ENCODE measurements around the gene FGFR2.

The FGFR2 gene

GRCh38 chr10:121616291-121616690 is 18.0 kb upstream of the FGFR2 start:
- DNase-seq: no peak
- Mint-ChIP-seq H3K4me1 (ENCODE audit: low read depth) (no peaks in the 10 kb centered on the region), H3K27ac (no peak overlapping the region), H3K9me3 (no peaks in the 10 kb centered on the region), H3K4me3 (no peak overlapping the region), H3K27me3 (peaks cover 18% of the 10 kb centered on the region), H3K36me3 (ENCODE audit: low read depth) (no peaks in the 10 kb centered on the region)

- Mint-ChIP-seq H3K9me3 (no peaks in the 10 kb centered on the region), H3K36me3 (ENCODE audit: low read depth) (no peaks in the 10 kb centered on the region), H3K4me3 (no peak overlapping the region), H3K27ac (no peak overlapping the region), H3K4me1 (ENCODE audit: low read depth) (no peaks in the 10 kb centered on the region), H3K27me3 (peaks cover 20% of the 10 kb centered on the region)
- DNase-seq: no peak
Observed at GRCh38 chr10:121615836-121616235, 17.6 kb upstream of the FGFR2 start.

GRCh38 chr10:121615435-121615793 is 17.2 kb upstream of the FGFR2 start:
- no peak for DNase-seq
- Mint-ChIP-seq H3K9me3 (no peaks in the 10 kb centered on the region), H3K36me3 (ENCODE audit: low read depth) (no peaks in the 10 kb centered on the region), H3K27me3 (peaks cover 23% of the 10 kb centered on the region), H3K4me1 (ENCODE audit: low read depth) (no peaks in the 10 kb centered on the region), H3K4me3 (no peak overlapping the region), H3K27ac (no peak overlapping the region)

GRCh38 chr10:121614613-121615434 is 16.6 kb upstream of the FGFR2 start:
- Mint-ChIP-seq H3K4me1 (ENCODE audit: low read depth) (no peaks in the 10 kb centered on the region), H3K9me3 (no peaks in the 10 kb centered on the region), H3K27ac (no peak overlapping the region), H3K4me3 (no peak overlapping the region), H3K27me3 (peaks cover 29% of the 10 kb centered on the region), H3K36me3 (ENCODE audit: low read depth) (no peaks in the 10 kb centered on the region)
- no peak for DNase-seq

GRCh38 chr10:121613456-121613855 is 15.2 kb upstream of the FGFR2 start:
- Mint-ChIP-seq H3K9me3 (no peaks in the 10 kb centered on the region), H3K4me1 (ENCODE audit: low read depth) (no peaks in the 10 kb centered on the region), H3K27me3 (peaks cover 36% of the 10 kb centered on the region), H3K27ac (no peak overlapping the region), H3K4me3 (no peak overlapping the region), H3K36me3 (ENCODE audit: low read depth) (no peaks in the 10 kb centered on the region)
- DNase-seq: no peak

GRCh38 chr10:121611393-121612159 is 13.3 kb upstream of the FGFR2 start:
- H3K4me3 Mint-ChIP-seq: no peak overlapping the region
- DNase-seq: no peak
- peaks cover 49% of the 10 kb centered on the region for H3K27me3 Mint-ChIP-seq
- no peaks in the 10 kb centered on the region for H3K36me3 Mint-ChIP-seq (ENCODE audit: low read depth)
- no peaks in the 10 kb centered on the region for H3K9me3 Mint-ChIP-seq
- no peak overlapping the region for H3K27ac Mint-ChIP-seq
- no peaks in the 10 kb centered on the region for H3K4me1 Mint-ChIP-seq (ENCODE audit: low read depth)

GRCh38 chr10:121610798-121611323 is 12.6 kb upstream of the FGFR2 start:
- no peak for DNase-seq
- Mint-ChIP-seq H3K27ac (no peak overlapping the region), H3K4me1 (ENCODE audit: low read depth) (no peaks in the 10 kb centered on the region), H3K9me3 (no peaks in the 10 kb centered on the region), H3K27me3 (peaks cover 50% of the 10 kb centered on the region), H3K4me3 (no peak overlapping the region), H3K36me3 (ENCODE audit: low read depth) (no peaks in the 10 kb centered on the region)

GRCh38 chr10:121609426-121610380 is 11.5 kb upstream of the FGFR2 start:
- H3K36me3 Mint-ChIP-seq (ENCODE audit: low read depth): no peaks in the 10 kb centered on the region
- H3K27ac Mint-ChIP-seq: no peak overlapping the region
- H3K9me3 Mint-ChIP-seq: no peaks in the 10 kb centered on the region
- no peak overlapping the region for H3K4me3 Mint-ChIP-seq
- no peak for DNase-seq
- peaks cover 55% of the 10 kb centered on the region for H3K27me3 Mint-ChIP-seq
- H3K4me1 Mint-ChIP-seq (ENCODE audit: low read depth): no peaks in the 10 kb centered on the region

GRCh38 chr10:121608469-121609190 is 10.4 kb upstream of the FGFR2 start:
- DNase-seq: peak; percentile 56
- H3K27ac Mint-ChIP-seq: no peak overlapping the region
- no peaks in the 10 kb centered on the region for H3K4me1 Mint-ChIP-seq (ENCODE audit: low read depth)
- no peaks in the 10 kb centered on the region for H3K9me3 Mint-ChIP-seq
- no peak overlapping the region for H3K4me3 Mint-ChIP-seq
- peaks cover 55% of the 10 kb centered on the region for H3K27me3 Mint-ChIP-seq
- no peaks in the 10 kb centered on the region for H3K36me3 Mint-ChIP-seq (ENCODE audit: low read depth)

- H3K9me3 Mint-ChIP-seq: no peaks in the 10 kb centered on the region
- H3K4me3 Mint-ChIP-seq: no peak overlapping the region
- DNase-seq: no peak
- peaks cover 56% of the 10 kb centered on the region for H3K27me3 Mint-ChIP-seq
- no peaks in the 10 kb centered on the region for H3K36me3 Mint-ChIP-seq (ENCODE audit: low read depth)
- H3K27ac Mint-ChIP-seq: no peak overlapping the region
- no peaks in the 10 kb centered on the region for H3K4me1 Mint-ChIP-seq (ENCODE audit: low read depth)
Observed at GRCh38 chr10:121607310-121608055, 9.2 kb upstream of the FGFR2 start.

- DNase-seq: no peak
- Mint-ChIP-seq H3K36me3 (ENCODE audit: low read depth) (no peaks in the 10 kb centered on the region), H3K27ac (no peak overlapping the region), H3K4me1 (ENCODE audit: low read depth) (no peaks in the 10 kb centered on the region), H3K9me3 (no peaks in the 10 kb centered on the region), H3K27me3 (peaks cover 63% of the 10 kb centered on the region), H3K4me3 (no peak overlapping the region)
Observed at GRCh38 chr10:121605708-121606107, 7.5 kb upstream of the FGFR2 start.

GRCh38 chr10:121601458-121601857 is 3.2 kb upstream of the FGFR2 start:
- DNase-seq: no peak
- peaks cover 7% of the 10 kb centered on the region for H3K4me1 Mint-ChIP-seq (ENCODE audit: low read depth)
- H3K27ac Mint-ChIP-seq: no peak overlapping the region
- no peak overlapping the region for H3K4me3 Mint-ChIP-seq
- H3K9me3 Mint-ChIP-seq: no peaks in the 10 kb centered on the region
- H3K27me3 Mint-ChIP-seq: peaks cover 57% of the 10 kb centered on the region
- H3K36me3 Mint-ChIP-seq (ENCODE audit: low read depth): no peaks in the 10 kb centered on the region

- H3K9me3 Mint-ChIP-seq: no peaks in the 10 kb centered on the region
- DNase-seq: no peak
- peaks cover 7% of the 10 kb centered on the region for H3K4me1 Mint-ChIP-seq (ENCODE audit: low read depth)
- H3K27ac Mint-ChIP-seq: no peak overlapping the region
- peaks cover 57% of the 10 kb centered on the region for H3K27me3 Mint-ChIP-seq
- no peaks in the 10 kb centered on the region for H3K36me3 Mint-ChIP-seq (ENCODE audit: low read depth)
- H3K4me3 Mint-ChIP-seq: no peak overlapping the region
Observed at GRCh38 chr10:121600611-121601010, 2.4 kb upstream of the FGFR2 start.
